ENCODE data around the gene SH2B2. TPM values are rescaled to one million over a fixed set of nuclear protein-coding genes. Genes with fewer than 3 reads are reported as not detected.

The SH2B2 gene
- total RNA-seq, 1 donor from 2014 or later, result 13.2 TPM

DNA sequence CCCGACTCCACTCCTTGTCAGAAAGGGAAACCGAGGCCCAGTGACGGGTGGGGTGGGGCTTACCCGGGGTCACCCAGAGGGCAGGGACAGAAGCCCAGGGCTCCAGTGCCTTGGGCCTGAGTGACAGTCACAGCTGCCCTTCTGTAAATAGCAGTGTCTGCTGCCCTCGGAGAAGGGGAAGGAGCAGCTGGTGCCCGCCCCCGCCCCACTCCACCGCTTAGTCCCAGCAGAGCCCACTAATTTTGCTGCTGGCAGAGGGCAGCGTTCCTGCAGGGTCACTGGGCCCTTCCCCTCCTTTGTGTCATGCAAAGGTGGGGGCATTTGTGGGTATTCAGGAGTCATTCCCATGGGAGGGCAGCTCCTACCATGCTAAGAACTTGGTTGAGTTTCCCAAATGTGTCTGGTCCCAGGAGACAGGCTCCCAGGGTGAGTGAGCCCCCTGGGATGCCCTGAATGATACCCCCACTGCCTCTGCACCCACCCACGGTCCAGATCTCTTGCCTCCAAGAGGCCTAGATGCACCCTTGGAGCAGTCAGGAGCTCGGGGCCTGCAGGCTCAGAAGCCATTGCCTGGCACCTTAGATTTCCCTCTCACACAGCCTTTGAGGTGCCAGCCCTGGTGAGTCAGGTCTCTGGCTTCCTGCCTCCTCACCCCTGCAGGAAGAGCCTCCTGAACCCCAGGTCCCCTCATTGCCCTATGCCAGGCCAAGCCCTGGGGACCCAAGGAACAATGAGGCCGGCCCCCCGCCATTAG is 17.2 kb downstream of the SH2B2 start:
- DNase-seq, result no peak
- Histone ChIP-seq H3K36me3 (no peaks in the 10 kb centered on the region), H3K9me3 (no peaks in the 10 kb centered on the region), H3K27ac (no peak overlapping the region), H3K27me3 (no peaks in the 10 kb centered on the region), H3K4me1 (peaks cover 19% of the 10 kb centered on the region), H3K4me3 (no peak overlapping the region)
- peak; percentile 29 for ATAC-seq
- intact Hi-C loops (cut with DNase I), result no loop called here
- TF ChIP-seq, protein P1, sequence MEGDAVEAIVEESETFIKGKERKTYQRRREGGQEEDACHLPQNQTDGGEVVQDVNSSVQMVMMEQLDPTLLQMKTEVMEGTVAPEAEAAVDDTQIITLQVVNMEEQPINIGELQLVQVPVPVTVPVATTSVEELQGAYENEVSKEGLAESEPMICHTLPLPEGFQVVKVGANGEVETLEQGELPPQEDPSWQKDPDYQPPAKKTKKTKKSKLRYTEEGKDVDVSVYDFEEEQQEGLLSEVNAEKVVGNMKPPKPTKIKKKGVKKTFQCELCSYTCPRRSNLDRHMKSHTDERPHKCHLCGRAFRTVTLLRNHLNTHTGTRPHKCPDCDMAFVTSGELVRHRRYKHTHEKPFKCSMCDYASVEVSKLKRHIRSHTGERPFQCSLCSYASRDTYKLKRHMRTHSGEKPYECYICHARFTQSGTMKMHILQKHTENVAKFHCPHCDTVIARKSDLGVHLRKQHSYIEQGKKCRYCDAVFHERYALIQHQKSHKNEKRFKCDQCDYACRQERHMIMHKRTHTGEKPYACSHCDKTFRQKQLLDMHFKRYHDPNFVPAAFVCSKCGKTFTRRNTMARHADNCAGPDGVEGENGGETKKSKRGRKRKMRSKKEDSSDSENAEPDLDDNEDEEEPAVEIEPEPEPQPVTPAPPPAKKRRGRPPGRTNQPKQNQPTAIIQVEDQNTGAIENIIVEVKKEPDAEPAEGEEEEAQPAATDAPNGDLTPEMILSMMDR (IDR thresholded peaks at IDR 0.05), result no peak

- DNase-seq (no peak), ATAC-seq (no peak)
- peaks cover 19% of the 10 kb centered on the region for H3K4me1 ChIP-seq
- H3K27ac ChIP-seq, result no peak overlapping the region
- no peaks in the 10 kb centered on the region for H3K9me3 ChIP-seq
- H3K27me3 ChIP-seq, result no peaks in the 10 kb centered on the region
- no peaks in the 10 kb centered on the region for H3K36me3 ChIP-seq
- no peak overlapping the region for H3K4me3 ChIP-seq
- TF ChIP-seq, protein P1 (IDR thresholded peaks at IDR 0.05), result no peak
- intact Hi-C loops (cut with DNase I), result no loop called here
Measured at GRCh38 chr7:102304668-102305067, 18.0 kb downstream of the SH2B2 start.

- no peak for ATAC-seq
- TF ChIP-seq, protein P1 (IDR thresholded peaks at IDR 0.05), result no peak
- no peak overlapping the region for H3K27ac ChIP-seq
- no peaks in the 10 kb centered on the region for H3K9me3 ChIP-seq
- no peak overlapping the region for H3K4me3 ChIP-seq
- H3K36me3 ChIP-seq, result no peaks in the 10 kb centered on the region
- H3K4me1 ChIP-seq, result peaks cover 19% of the 10 kb centered on the region
- no peaks in the 10 kb centered on the region for H3K27me3 ChIP-seq
- no peak for DNase-seq
- intact Hi-C loops (cut with DNase I), result no loop called here
Measured at GRCh38 chr7:102305414-102306268, 19.0 kb downstream of the SH2B2 start.

GRCh38 chr7:102306916-102307677 is 20.4 kb downstream of the SH2B2 start:
- intact Hi-C loops (cut with DNase I), result no loop called here
- Histone ChIP-seq H3K27ac (no peak overlapping the region), H3K9me3 (no peaks in the 10 kb centered on the region), H3K4me3 (peak overlapping the region; percentile 14), H3K27me3 (no peaks in the 10 kb centered on the region), H3K36me3 (no peaks in the 10 kb centered on the region), H3K4me1 (peaks cover 19% of the 10 kb centered on the region)
- DNase-seq (peak; percentile 83), ATAC-seq (peak; percentile 92)
- TF ChIP-seq, protein P1 (IDR thresholded peaks at IDR 0.05), result no peak

DNA sequence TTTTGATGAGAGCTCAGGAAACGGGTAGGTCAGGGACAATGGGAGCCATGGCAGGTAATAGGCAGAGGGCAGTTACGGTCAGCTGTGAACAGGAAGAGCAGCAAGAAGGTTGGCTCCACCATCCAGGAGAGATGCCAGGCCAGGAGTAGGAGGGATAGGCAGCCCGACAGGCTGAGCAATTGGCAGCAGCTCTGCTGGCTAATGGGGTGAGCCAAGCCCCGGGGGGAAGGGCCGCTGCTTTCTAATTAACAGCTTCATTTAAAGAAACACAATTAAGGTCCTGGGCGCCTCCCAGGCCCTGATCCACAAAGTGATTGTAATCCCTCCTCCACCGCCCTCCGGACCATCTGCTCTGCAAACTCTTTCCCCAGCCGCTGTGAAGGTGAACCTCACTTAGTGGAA is 23.7 kb downstream of the SH2B2 start:
- Histone ChIP-seq H3K27me3 (no peaks in the 10 kb centered on the region), H3K4me1 (peaks cover 14% of the 10 kb centered on the region), H3K4me3 (no peak overlapping the region), H3K27ac (no peak overlapping the region), H3K9me3 (no peaks in the 10 kb centered on the region), H3K36me3 (no peaks in the 10 kb centered on the region)
- intact Hi-C loops (cut with DNase I), result no loop called here
- DNase-seq (no peak), ATAC-seq (no peak)
- TF ChIP-seq, protein P1 (IDR thresholded peaks at IDR 0.05), result no peak

Measured in upper lobe of right lung (tissue), 1 donor.